ENCODE results near the gene GTF3C1. TPM values are rescaled to one million over a fixed set of nuclear protein-coding genes. Genes with fewer than 3 reads are reported as not detected.
A peak's percentile ranks its signal among the peaks of the same experiment; 100 is the strongest.

The GTF3C1 gene
- total and polyA plus RNA-seq, 2 of the 13 experiments (the other 11 are each of a cell fraction or from before 2014, with no cell fraction given), result 29.2 to 72.7 TPM

GRCh38 chr16:27549746-27550581 lies at the start of gene GTF3C1, which contains the start of gene KATNIP (continued):
- TF ChIP-seq ZNF407 (CRISPR knock-in tag; IDR thresholded peaks at IDR 0.05; ENCODE audit: not compliant biosample characterization) (peak; percentile 86), HMGXB4 (CRISPR knock-in tag; IDR thresholded peaks at IDR 0.05; ENCODE audit: borderline replicate concordance in 1 of 2, low read depth in 1 of 2) (peak; percentile 43 to 50; a peak in 2 of 4 replicates), JUN (CRISPR knock-in tag; IDR thresholded peaks at IDR 0.05) (0 out of 2 replicates have a peak, but pooled peaks have one; percentile 53), EEA1 (CRISPR knock-in tag; IDR thresholded peaks at IDR 0.05; ENCODE audit: borderline replicate concordance) (0 out of 2 replicates have a peak, but pooled peaks have one; percentile 49), GZF1 (CRISPR knock-in tag; IDR thresholded peaks at IDR 0.05) (no peak), ZFX (CRISPR knock-in tag; IDR thresholded peaks at IDR 0.05; ENCODE audit: low read depth) (peak; percentile 96), ZMYM4 (CRISPR knock-in tag; IDR thresholded peaks at IDR 0.05) (peak; percentile 74), MXD4 (CRISPR knock-in tag; IDR thresholded peaks at IDR 0.05) (peak; percentile 82), ISX (CRISPR knock-in tag; conservative IDR thresholded peaks at IDR 0.05) (peak; percentile 92; the same call in 1 of the 2 replicates)
- TF ChIP-seq, protein P1, sequence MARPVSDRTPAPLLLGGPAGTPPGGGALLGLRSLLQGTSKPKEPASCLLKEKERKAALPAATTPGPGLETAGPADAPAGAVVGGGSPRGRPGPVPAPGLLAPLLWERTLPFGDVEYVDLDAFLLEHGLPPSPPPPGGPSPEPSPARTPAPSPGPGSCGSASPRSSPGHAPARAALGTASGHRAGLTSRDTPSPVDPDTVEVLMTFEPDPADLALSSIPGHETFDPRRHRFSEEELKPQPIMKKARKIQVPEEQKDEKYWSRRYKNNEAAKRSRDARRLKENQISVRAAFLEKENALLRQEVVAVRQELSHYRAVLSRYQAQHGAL (CRISPR knock-in tag; IDR thresholded peaks at IDR 0.05; ENCODE audit: not compliant biosample characterization), result peak; percentile 24
- TF ChIP-seq, protein P2, sequence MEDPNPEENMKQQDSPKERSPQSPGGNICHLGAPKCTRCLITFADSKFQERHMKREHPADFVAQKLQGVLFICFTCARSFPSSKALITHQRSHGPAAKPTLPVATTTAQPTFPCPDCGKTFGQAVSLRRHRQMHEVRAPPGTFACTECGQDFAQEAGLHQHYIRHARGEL (CRISPR knock-in tag; IDR thresholded peaks at IDR 0.05), result no peak
- TF ChIP-seq, protein P3, sequence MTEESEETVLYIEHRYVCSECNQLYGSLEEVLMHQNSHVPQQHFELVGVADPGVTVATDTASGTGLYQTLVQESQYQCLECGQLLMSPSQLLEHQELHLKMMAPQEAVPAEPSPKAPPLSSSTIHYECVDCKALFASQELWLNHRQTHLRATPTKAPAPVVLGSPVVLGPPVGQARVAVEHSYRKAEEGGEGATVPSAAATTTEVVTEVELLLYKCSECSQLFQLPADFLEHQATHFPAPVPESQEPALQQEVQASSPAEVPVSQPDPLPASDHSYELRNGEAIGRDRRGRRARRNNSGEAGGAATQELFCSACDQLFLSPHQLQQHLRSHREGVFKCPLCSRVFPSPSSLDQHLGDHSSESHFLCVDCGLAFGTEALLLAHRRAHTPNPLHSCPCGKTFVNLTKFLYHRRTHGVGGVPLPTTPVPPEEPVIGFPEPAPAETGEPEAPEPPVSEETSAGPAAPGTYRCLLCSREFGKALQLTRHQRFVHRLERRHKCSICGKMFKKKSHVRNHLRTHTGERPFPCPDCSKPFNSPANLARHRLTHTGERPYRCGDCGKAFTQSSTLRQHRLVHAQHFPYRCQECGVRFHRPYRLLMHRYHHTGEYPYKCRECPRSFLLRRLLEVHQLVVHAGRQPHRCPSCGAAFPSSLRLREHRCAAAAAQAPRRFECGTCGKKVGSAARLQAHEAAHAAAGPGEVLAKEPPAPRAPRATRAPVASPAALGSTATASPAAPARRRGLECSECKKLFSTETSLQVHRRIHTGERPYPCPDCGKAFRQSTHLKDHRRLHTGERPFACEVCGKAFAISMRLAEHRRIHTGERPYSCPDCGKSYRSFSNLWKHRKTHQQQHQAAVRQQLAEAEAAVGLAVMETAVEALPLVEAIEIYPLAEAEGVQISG (CRISPR knock-in tag; IDR thresholded peaks at IDR 0.05), result peak; percentile 84

Data from HepG2 (cell line).